Measurements from ENCODE around the gene RPLP2.

The RPLP2 gene

DNA sequence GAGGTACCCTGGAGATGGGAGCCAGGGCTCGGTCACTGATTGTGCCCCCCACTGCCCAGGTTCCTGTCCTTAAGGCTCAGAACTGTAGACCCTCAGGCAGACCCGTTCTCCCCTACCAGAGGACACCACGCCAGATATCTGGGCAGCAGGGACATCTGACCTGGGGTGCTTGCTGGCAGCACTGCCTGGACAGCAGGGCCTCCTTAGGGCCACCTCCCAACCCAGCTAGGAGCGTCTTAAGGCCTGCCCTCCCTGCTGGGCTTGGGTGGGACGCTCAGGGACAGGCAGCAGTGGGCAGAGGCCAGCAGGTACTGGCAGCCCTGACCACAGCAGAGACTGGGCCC lies 29.5 kb downstream of the RPLP2 start:
- no peak for DNase-seq

DNA sequence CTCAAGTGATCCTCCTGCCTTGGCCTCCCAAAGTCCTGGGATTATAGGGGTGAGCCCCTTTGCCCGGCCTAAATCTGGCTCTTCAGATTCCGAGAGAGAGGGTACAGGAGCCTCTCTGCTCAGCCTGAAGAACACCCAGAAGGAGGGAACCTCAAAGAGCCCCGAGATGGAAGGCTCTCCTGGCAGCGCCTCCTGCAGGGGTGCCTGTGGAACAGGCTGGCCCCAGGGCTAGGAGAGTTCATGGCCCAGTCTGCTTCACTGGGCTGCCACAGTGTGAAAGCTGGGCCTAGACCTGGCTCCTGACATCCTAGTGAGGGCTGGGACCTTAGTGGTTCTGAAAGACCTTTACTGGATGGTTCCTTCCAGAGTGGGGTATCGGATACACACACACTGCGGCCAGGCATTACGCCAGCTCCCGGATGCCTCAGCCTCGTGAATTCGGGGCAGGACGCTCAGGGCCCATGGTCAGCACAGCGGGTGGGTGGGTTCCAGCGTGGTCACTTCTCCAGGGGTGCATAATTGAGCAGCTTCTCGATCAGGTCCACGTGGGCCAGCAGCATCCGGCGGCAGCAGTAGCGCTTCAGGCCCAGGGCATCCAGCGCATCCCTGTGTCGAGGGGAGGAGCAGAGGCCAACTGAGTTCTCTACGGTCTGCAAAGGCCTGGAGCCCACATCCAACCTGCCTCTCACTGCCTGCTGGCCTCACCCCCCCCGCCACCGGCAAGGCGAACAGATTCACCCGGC lies 30.3 kb downstream of the RPLP2 start:
- no peak for DNase-seq

DNA sequence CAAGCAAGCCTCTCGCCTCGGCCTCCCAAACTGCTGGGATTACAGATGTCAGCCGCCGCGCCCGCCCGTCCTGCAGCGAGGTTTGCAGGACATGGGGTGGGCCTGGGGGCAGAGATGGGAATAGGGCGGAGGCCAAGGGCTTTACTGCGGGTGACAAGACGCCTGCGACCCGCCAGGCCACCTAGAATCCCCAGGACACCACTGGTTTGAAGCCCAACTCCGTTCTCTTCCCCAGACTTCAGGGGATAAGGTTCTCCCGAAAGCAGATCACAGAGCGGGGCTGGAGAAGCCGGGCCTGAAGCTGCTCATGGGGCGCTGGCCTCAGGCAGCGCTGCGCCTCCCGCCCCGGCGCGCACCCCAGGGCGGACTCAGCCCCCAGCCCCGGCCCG lies 32.2 kb downstream of the RPLP2 start:
- no peak for DNase-seq

DNA sequence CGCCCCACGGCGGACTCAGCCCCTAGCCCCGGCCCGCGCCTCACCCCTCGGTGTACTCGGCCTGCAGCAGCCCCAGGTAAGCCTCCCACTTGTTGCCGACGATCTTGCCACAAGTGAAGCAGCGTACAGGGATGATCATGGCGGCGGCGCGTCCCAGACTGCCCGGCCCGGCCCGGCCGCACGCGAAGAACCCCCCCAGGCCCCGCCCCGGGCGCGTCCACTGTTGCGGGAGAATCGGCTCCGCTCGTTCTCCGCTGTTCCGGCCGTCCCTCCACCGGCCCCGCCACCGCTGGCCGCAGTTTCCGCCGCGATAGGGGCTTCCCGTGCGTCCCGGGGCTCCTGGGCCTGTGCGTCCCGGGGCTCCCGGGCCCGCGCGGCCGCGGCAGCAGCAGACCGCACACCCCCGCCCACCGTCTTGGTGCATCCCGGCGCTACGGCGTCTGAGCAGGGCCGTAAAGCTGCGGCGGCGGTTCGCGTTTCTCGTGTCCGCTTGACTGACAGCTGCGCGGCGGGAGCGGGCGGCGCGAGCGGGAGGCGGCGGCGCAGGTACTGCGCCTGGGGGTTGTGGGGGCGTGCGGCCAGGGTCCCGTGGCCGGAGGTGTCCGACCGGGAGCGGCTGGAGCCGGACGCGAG lies 32.7 kb downstream of the RPLP2 start, which contains the start of the genes POLR2L and TSPAN4:
Gene POLR2L, minus strand, starts transcription at position 160 of the 633 bp plus-strand sequence. Its CDS starts 21 bp downstream, at position 139.
Gene TSPAN4, plus strand, starts transcription at position 483 of the 633 bp plus-strand sequence. CDS start 7,453 bp downstream, outside the sequence.
- DNase-seq: peak; percentile 93

DNA sequence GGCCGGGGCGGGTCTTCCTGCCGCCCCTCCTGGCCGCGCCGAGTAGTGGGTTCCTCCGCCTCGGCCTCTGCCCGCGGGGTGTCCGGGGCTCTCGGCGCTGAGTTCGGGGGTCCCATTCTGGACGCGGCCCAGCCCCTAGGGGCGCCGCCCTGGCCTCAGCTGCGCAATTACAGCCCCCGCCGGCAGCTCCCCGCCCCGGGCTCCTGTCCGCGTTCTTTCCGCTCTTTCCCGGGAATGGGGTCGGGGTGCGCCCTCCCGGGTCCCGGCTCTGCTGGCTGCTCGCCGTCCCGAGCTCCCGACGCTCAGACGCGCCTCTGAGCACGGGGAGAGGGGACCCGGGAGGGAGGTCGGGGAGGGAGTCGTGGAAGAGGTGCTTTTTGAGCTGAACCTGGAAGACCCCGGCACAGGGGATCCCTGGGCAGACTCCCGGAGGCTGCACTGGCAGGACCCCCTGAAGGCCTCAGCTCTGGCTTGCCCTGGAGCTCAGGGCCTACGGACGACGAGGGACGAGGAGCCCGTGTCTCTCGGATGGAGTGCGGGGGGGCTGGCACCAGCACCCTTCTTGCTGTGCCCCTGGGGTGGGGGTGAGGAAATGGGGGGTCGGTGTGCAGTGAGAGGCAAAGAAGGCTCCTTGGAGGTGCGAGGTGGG lies 33.4 kb downstream of the RPLP2 start:
- no peak for DNase-seq

DNA sequence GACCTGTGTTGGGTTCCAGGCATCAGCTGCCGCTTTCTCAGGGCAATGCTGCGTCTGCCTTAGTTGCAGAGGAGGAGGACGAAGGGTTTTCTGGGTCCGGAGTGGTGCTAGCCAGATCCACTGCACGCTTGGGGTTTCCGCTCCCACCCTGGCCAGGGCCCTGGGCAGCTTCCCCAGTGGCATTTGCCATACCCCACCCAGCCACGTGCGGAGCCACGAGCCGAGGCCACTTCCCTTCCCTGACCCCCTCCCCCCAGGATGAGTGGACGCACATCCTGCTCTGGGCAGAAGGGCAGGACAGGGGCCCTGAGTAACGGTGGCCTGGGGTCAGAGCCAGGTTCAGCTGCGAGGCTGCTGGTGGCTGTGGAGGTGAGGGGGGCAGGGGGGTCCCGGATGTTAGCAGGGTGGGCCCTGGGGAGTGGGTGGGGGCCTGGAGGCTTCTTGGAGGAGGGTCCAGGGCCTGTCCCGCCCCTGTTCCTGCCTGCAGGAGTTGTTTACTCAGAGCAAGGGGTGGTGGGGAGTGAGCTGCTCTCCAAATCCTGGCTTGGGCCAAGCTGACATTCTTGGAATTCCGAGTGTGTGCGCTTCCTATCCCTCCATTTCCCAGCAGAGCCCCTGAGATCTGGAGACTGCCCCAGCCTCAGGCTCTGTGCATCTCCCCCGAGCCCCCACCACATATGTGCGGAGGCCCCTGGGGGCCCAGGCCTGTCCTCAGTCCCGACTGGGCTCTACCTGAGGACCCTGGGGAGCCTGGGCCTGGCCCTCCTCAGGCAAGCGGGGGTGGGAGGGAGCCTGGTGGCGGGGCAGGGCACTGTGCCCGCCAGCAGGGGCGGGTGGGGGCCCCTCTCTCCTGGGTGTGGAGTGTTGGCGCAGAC lies 34.3 kb downstream of the RPLP2 start:
- DNase-seq: peak; percentile 44

DNA sequence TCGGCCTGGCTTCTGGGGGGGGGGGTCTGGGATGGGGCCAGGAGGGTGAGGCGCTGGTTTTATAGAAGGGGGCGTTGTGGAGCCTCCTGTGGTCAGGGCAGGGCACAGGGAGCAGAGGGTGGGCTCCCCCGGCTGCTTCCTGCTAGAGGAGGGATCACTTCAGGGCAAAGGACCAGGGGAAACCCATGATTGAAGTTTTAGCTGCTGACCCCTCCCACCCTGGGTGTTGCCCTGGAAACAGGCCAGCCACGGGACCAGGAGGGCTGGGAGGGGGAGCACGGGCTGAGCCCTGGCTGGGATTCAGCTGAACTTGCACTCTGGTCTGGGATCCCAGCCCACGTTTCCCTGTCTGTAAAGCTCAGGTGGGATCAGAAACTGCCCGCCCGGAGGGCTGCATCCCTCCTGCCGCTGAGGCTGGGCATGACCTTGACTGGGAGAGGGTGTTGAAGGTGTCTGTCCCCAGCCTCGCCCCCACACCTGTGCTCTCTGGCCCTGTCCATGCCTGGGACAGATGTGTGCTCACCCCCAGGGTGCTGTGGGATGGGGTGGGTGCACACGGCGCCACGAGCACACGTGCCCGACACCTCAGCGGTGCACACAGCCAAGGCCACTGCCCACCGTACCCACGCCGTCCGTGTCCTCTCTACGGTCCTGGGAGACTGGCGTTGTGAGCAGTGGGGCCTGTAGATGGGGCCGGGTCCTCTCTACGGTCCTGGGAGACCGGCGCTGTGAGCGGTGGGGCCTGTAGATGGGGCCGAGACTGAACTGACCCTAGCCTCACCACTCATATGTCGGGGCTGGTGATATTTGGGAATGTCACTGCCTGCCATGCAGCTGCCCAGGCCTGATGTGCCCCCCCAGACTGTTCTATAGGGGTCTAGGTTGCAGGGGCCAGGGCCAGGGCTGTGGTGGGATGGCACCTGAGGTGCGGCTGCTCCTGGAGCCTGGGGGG lies 35.2 kb downstream of the RPLP2 start:
- peak; percentile 85 for DNase-seq

DNA sequence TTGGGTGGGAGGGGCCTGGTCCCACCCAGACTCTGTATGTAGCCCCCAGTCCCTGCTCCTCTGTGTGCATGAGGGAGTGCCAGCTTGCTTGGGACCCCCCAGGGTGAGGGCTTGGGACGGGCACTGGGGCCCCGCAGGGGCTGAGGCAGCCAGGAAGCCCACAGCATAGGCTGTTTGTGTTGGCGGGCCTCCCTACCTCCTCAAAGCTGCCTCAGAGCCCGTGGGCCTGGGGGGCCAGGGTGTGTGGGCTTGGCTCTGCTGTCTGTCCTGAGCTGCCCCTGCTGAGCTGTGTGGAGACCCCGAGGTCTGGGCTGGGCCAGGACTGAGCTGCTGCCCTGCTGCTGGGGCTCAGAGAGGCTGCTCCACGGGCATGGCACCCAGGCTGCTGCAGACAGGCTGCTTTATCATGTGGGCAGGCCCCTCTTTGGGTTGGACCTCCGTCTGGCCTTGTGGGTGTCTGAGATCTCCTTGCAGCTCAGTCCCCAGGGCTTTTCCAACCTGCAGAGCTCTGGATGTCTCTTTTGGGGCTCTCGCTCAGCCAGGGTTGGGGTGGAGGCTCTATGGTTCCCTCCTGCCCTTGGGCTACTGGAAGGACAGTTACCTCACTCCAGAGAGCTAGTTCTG lies 36.2 kb downstream of the RPLP2 start:
- no peak for DNase-seq

DNA sequence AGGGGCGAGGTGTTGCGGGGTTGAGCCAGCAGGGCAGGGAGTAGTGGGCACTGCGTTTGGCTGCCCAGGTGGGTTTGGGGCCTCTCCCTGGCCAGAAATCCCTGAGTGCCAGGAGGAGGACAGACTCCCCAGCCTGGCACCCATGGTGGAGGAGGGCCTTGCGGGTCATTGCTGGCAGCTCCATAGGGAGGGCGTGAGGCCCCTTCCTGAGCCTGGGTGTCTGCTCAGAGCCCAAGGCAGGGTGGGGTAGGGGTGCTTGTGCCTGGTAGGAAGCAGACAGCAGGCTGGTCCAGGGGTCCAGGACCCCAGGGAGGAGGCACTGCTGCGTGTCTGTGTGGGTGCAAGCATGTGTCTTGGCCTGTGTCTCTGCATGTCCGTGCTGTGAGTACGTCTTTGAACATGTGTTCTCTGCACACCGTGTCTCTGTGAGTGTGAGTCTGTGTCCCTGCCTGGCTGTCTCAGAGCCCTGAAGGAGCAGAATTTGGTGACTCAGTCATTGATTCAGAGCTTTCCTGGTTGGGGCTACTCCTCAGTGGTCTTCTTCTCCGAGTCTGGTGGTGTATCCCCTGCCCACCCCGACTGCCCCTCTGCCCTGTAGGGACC lies 36.8 kb downstream of the RPLP2 start:
- no peak for DNase-seq

DNA sequence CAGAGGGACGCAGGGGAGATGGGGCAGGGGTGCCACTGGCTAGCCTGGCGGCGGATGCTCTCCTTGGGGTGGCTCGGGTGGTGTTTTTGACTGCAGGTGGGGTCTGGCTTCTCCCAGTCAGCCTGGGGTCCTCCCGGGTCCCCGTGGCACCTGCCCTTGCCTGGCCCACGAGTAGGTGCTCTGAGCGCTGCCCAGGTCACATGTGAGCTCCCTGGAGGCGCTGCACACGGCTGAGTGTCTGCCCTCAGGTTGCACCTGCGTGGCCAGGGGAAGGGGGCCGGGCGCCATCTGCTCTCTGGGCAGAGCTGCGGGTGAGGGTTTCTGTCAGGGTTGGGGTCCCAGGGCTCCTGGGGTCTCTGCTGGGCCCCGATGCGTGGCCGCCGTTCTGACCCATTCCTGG lies 38.1 kb downstream of the RPLP2 start:
- DNase-seq: peak; percentile 36

DNA sequence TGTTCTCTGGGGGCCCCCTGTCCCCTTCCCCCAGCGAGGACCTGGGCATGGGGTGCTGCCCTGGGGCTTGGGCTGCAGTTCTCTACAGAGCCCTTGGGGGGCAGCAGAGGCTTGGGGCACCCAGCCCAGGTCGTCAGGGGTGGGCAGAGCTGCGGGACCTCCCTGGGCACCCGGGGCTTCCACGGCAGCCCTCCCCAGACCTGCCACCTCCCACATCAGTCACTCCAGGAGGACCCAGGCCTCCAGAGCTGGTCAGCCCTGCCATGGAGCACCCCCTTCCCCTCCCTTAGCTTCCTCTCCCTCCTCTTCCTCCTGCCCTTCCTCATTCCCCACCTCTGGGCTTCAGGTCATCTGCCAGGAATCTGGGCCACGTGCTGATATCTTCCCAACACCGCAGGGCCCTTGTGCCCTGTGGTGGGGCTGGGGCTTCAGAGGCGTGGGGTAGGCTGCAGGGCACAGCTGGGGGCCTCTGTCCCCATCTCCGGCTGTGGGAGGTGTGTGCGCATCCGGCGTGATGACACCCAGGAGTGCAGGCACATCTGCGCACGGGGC lies 38.7 kb downstream of the RPLP2 start:
- DNase-seq: peak; percentile 69

DNA sequence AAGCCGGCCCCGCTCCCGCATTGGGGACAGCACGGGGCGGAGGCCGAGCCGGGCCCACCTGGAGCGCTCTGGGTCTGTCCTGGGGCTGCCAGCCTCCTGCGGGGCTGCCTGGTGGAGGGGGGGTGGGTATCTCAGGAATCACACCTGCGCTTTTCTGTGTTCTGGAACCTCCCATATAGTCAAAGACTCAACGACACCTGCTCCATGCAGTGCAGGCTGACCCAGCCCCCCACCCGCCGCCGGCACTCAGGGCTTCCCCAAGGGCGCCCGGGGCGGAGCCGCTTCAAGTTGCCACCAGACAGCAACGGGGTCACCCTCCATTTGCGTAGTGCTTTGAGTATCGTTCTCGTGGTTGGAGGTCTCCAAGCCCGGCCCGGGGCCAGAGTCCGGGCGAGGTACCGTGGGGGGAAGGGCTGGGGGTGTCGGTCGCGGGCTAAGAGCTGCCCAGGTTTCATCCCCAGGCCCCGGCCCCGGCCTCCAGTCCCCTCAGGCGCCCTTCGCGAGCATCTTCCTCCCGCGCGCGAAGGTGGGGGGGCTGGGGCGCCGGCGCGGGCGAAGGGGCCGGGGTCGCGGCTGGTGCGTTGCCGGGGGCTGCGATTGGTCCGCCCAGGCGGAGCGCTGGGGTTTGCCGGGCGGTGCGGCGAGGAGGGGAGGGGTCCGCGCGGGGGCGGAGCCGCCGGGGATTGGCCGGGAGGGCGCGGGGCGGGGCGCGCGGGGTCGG lies 39.5 kb downstream of the RPLP2 start:
- DNase-seq: peak; percentile 80

DNA sequence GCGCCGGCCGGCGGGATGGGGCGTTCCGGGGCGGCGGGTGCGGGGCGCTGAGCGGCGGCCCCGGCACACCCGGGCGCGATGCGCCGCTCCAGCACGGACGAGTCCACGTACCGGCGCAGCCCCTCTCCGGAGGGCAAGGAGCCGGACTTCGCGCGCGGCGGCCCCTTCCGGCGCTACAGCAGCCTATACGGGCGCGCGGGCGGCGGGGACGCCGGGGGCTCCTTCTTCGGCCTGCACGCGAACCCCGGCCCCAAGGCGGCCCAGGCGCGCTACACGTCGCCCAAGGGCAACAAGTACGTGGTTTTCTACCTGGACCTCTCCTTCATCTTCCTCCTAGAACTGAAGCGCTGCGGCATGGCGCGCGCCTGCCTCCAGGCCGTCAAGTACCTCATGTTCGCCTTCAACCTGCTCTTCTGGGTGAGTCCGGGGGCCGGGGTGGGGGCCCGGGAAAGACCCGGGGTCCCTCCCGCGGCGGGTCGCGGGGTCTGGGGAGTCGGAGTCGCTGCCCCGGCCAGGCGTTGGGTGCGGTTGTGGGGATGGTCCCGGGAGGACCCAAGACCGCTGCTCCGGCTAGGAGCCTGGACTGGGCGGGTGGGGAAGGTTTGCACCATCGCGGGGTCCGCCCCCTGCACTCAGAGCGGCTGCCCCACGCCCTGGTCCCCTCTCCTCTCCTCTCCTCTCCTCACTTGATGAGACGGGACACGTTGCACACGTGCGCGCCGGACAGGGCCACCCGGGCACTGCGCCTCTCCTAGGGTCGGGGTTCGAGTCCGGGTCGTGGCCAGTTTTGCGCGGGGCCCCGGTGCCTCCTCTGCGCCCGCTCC lies 40.4 kb downstream of the RPLP2 start:
- DNase-seq: no peak

DNA sequence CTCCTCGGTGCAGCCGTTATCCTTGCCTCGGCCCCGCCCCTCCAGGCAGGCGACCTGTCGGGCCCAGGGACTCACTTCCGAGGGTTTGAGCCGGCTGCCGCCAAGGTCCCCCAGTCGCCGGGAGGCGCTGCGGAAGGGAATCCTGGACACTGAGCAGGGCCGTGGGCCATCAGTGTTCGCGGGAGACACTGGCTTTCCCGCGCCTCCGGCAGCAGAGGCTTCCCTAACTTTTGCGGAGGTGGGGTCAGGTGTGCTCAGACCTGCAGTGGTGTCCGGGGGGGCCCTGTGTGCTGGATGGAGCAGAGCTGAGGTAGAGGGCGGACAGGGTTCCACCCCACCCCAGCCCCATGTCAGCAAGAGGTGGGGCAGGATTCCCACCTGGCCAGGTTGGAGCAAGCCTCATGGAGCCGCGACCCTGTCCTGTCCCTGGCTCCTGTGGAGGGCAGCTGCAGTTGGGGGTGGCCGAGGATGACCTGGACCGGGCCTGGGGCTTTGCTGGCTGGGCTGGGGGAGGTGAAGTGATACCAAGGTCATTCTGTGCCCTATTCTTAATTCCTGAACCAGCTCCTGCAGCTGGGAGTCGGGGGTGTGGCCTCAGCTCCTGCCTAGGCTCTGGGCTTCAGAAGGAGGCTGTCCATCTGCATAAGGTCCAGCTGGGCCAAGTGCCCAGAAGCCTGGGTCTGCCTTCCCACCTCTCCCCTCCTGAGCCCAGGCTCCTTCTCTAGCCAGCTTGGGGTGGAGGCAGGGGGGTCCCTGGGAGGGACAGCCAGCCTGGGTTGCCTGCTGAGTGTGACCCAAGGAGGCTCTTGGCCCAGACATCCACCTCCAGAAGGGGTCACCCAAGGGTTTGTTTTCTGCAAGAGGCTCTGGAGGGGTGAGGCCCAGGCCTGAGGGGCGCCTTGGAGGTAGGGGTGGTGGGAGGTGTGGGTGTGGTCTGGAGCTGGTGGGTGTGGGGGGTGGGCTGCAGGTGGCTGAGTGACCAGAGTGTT lies 41.3 kb downstream of the RPLP2 start:
- no peak for DNase-seq

DNA sequence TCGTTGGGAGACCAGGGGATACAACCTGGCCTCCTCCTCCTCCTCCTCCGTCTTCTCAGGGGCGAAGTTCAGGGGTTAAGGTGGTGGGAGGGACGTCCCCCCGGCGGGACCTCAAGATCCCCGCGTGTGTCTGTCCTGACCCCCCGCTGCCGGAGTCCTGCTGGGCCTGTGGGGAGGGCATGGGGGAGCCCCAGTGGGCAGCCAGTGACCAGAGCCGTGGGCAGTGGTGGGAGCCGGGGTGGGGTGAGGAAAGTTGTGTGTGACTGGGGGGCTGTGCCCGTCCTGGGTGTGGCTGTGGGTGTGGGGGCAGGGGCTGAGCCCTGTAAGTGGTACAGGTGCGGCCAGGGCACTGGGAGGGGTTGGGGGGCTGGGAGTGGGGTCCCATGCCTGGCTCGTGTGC lies 43.0 kb downstream of the RPLP2 start:
- DNase-seq: no peak

DNA sequence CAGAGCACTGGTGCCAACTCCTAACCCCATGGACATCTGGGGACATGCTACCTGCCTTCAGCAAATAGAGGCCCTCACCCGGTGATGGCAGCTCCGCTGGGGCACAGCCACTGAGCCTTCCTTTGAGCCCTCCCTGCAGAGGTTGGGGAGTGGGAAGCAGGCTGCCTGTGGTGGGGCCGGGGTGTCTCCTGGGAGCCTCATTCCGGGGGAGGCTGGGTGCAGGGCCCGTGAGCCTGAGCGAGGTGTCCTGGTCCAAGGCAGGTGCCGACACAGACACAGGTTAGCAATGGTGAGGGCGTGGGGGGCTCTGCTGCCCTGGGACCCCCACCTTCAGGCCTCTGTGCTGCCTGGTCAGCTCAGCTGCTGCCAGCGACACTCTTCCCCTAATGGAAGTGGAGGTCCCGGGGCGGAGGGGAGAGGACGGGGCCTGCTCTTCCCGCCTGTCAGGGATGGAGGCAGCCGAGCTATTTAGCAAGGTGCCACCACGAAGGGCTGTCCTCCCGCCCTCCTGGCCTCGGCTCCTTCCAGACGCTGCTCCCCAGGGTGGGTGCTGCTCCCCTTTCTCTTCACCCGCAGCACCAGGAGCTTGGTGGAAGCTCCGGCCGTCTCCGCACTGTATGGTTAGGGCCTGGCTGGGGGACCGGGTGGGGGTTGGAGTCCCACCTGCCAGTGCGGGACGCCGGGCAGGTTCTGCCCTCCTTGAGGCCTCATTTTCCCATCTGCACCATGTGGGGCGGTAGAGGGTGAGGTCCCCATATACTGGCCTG lies 44.1 kb downstream of the RPLP2 start:
- no peak for DNase-seq

Data from RPMI8226 (cell line).